Activated CD4-positive, alpha-beta T cell treated with anti-CD3 and anti-CD28 coated beads for 24 hours (primary cell): Measurements from ENCODE around the gene MYO16.

ENCODE experiments used
- DNase-seq, 2 donors: peaks; one replicate each; pipeline ENCODE4 v3.0.0-alpha.2; 2020; ENCODE audit warnings: low read depth in 2 of 2

Gene MYO16

DNA sequence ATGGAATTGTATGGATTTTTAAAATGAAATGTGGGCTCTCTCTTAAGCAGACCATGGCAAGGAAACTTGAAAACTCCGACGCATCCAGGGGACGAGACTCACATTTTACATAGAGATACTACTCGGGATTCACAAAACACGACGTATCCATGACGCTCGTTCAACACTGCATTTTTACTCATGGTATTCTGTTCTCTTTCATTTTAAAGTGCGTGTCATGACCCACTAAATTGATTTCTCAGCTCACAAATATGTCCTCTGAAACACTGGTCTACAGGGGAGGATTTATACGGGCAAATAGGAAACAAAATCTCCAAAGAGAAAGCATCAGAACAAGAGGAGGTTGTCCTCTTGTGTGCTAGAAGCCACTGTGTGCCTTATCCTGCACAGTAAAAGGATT is 523.5 kb downstream of the MYO16 start:
- DNase-seq, result no peak

DNA sequence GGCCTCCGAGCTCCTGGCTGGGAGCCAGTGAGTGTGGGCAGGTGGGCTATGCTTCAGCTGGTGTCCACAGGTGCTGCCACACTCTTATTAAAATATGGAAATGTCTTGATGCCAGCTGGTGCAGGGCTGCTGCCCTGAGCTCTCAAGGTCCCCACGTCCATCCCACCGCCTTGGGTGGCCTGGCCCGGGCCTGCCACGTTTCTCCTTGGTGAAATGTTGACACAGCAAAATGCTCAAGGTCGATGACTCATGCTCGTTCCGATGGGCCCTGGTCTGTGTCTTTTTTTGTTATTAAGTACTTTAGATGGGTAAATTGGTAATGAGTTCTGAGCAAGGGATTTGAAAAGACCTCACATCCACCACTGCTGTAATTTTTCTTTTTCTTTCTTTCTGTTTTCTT is 524.7 kb downstream of the MYO16 start:
- DNase-seq, result no peak

GRCh38 chr13:109154546-109154945 is 525.1 kb downstream of the MYO16 start:
- DNase-seq, result no peak

DNA sequence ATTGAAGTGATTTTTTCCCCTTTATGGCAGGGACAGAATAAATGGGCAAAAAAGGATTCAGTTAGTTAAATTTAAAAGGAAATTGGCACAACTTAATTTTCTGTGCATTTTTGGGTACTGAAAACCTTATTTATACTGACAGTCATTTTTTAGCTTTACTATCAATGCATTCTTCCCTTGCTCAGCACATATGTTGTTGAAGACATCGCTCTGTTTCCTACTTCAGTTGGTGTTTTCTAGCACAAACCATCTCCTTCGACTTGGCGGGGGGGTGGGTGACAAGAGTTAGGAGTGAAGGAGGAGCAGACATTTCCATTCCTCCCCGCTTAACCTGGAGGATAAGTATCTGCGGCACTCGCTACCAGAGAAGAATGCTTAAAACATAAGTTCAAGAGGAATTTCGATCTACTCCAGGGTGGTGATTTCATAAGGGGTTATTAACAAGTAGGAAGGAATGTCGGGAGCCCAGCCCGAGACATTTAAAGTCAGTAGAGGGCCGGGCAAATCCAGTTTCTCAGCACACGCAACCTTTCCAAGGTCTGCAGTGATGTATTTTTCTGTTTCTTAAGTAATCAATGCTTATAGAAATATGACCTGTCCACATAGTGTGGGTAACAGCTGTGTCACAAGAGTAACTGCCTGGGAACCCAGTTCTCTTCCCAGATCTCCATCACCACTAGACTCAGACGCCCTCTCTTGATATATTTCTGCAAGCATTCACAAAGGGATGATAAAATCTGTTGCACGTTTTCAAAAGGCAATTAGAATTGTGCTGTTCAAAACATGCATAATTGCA is 525.8 kb downstream of the MYO16 start:
- no peak for DNase-seq

GRCh38 chr13:109156181-109156935 is 526.9 kb downstream of the MYO16 start:
- DNase-seq, result no peak

DNA sequence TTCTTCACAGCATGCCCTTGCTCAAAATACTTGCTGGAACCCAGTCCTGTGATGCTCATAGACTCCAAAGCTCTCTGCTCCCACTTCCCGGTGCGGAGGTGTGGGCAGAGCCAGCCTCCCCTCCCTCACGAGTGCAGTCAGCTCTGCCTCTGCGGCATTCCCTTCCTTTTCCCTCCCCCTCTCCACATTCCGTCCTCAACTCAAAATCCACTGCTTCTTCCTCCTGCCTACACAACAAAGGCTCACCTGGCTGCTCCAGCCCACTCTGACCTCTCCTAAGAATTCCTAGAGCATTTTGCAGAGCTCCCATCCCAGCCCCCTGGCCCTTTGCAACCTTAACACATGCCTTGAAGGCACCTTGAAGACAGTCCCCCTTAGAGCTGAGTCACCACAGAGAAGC is 527.9 kb downstream of the MYO16 start:
- DNase-seq, result no peak

DNA sequence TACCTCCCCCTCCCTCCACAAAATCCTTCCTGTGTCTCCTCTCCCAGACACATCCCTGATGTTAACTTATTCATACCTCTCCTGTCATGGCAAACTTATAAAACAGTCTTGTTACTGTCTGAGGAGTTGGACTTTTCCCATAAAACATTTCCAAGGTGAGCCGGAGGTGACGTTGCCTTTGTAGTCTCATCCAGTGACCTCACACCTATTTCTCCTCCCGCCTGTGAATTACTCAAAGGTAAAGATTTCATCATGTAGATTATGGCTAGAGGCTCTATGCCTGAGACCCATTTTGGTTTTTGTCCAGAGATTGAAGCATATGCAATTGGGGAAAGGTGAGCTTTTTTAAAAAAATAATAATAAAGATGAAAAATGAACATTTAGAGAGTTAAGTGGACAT is 529.0 kb downstream of the MYO16 start:
- DNase-seq, result no peak

DNA sequence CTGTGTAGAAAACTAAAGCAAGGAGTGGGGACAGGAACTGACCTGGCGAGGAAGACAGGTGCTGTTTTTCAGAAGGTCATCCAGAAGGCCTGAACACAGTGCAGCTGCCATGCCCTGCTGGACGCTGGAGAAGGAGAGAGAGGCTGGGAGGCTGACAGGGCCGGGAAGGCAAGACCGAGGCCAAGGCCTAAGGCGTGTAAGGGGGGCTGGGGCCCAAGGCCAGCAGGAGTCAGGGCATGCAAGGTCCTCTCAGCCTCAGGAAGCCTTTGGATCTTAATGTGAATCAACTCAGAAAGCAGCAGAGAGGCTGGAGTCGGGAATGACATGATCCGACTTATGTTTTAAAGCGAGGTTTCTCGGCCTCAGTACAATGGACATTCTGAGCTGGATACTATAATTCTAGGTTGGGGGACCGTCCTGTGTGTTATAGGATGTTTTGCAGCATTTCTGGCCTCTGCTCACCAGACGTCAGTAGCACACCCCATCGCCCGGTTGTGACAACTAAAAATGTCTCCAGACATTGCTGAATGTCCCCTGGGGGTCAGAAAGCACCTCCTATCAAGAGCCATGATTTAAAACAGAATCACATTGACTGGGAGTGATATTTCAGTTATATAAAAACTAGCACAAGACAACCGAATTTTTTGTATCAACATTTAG is 530.4 kb downstream of the MYO16 start:
- DNase-seq, result no peak

- no peak for DNase-seq
Measured at GRCh38 chr13:109160357-109160756, 530.9 kb downstream of the MYO16 start.

- no peak for DNase-seq
Measured at GRCh38 chr13:109160887-109161669, 531.7 kb downstream of the MYO16 start.

DNA sequence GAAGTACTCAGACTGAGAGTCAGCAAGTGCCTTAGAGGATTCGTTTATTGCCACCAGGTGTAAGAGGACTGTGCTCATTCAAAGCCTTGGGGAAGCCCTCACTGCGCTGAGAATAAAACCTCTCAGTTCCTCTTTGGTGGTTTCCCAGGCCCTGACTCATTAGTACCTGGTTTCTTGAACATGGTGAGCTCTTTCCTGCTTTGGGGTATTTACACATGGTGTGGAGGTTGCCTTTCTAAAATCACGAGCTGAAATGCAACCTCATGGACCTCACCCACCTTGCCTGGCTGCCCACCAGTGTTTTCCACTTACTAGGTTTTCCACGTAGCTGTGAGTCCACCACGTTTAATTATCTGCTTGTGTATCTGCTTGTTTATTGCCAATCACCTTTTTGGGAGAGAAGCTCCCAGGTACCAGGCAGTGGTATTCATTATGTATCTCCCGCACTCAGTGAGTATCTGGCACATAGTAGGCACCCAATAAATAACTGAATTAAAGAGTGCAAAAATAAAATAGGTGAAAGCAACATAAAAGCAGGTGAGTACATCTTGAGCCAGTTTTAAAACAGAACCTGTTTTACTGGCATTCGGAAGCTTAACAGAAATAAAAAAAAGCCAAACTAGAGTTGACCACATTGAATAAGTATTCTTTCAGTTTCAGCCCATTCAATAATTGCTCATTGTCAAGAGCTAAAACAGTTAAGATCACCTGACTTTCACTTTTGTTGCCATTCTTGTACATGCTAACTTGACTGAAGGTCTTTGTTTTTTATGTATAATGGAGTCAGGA is 533.0 kb downstream of the MYO16 start:
- DNase-seq, result no peak

- no peak for DNase-seq
Measured at GRCh38 chr13:109163037-109163379, 533.6 kb downstream of the MYO16 start.

- no peak for DNase-seq
Measured at GRCh38 chr13:109165417-109165904, 536.0 kb downstream of the MYO16 start.

GRCh38 chr13:109166804-109167203 is 537.4 kb downstream of the MYO16 start:
- DNase-seq, result no peak

GRCh38 chr13:109172136-109172535 is 542.7 kb downstream of the MYO16 start:
- DNase-seq, result no peak

DNA sequence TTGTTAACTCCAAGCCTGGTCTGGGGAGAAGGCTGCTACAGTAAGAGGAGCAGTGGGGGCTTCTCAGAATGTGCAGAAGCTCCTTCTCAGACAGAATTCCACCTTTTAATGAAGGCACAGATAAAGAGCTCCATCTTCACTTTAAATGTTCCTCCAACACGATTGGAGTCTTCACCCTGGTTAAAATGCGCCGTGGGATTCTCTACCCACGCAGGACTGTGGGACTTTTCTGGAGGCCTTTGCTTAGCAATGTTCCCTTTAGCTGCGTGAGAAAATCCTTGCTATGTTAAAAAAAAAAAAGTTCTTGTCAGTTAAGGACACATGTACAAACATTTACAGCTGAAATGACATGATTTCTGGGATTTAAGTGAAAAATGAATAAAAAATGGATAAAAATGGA is 546.3 kb downstream of the MYO16 start:
- no peak for DNase-seq

GRCh38 chr13:109180905-109181425 is 551.6 kb downstream of the MYO16 start:
- DNase-seq, result no peak

- no peak for DNase-seq
Measured at GRCh38 chr13:109182777-109183465, 553.5 kb downstream of the MYO16 start.

DNA sequence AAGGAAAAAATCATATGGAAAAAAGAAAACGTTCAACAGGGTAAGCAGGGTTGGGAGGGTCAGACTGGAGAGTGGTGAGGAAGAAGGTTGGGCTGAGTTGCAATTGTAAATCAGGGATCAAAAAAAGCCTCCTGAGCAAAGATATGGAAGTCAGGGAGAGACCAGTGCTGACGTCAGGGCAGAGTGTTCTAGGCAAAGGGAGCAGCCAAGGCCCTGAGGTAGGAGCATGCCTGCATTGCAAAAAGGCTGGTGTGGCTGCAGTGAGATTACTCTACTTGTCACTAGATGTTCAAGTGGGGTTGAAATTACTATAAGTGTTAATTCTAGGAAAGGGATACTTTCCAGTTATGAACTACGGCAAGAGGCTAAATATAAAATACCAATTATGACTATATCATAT is 562.0 kb downstream of the MYO16 start:
- no peak for DNase-seq

DNA sequence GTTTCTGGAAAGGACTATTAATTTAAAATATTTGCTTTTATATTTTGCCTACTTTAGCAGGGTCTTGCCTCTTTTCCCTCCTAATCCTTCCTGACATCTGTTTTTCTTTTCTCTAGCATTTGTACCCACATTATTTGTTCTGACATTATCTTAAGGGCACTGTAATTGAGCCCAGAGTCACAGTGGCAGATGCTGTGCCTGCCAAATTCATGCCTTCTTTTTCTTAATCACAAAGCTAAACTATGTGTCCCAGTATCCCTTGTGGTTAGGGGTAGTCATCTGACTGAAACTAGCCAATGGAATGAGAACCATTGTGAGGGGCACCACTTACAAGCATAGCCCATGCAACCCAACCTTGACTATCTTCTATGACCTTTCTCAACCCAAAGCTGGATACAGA is 562.9 kb downstream of the MYO16 start:
- DNase-seq, result no peak
